Pancreas (tissue), 10 donors: ENCODE data around the gene ZFP36L2. TPM values are rescaled to one million over a fixed set of nuclear protein-coding genes. Genes with fewer than 3 reads are reported as not detected.
"Not testable (repeated sequence)": the region's sequence is repeated elsewhere in the genome, so short reads cannot be mapped to it uniquely, and the experiment has no call there.

Source experiments
- ATAC-seq, 4 donors: fragments of 200-7000 bp; cut with Tn5 transposase; one replicate each; pipeline versions ENCODE4 v1.8.0 to v1.9.1; 2020; ENCODE audit warnings: mild to moderate bottlenecking in 4 of 4, moderate library complexity in 4 of 4
- DNase-seq, 6 donors: peaks; one replicate each; pipeline ENCODE4 v3.0.0-alpha.2; 2020
- FAIRE-seq: peaks from 2 replicates; lab custom pipeline; 2012; peaks lifted over from hg19 to GRCh38; lab: Jason Lieb, UNC
- H3K27ac ChIP-seq, 4 donors: fragments of 200-600 bp; sonication (generic); 1 replicate in 3 of 4; 2 replicates in 1 of 4; pipeline versions ENCODE4 v1.5.0 to v1.8.0; 2020
- H3K27me3 ChIP-seq, 4 donors: fragments of 200-600 bp; one replicate each; pipeline ENCODE4 v1.8.0; 2021
- H3K36me3 ChIP-seq, 3 donors: fragments of 200-600 bp; sonication (generic) in 1 of 3; one replicate each; pipeline versions ENCODE4 v1.5.0 to v1.8.0; 2020 to 2021
- H3K4me1 ChIP-seq, 3 donors: fragments of 200-600 bp; one replicate each; pipeline ENCODE4 v1.8.0; 2021
- H3K4me3 ChIP-seq, 4 donors: fragments of 200-600 bp; sonication (generic) in 2 of 4; one replicate each; pipeline versions ENCODE4 v1.5.0 to v1.8.0; 2020 to 2021
- H3K9me3 ChIP-seq, 4 donors: fragments of 200-600 bp; one replicate each; pipeline ENCODE4 v1.8.0; 2021
- WGBS, 2 donors: extraction: QIAGEN DNeasy Blood & Tissue Kit; methylation state at CpG; one replicate each; pipeline ENCODE4 v1.1.7; 2013; 5-methylcytosine and 5-hydroxymethylcytosine counted together
- intact Hi-C, 3 donors: fragments of 100-400 bp; cut with DNase I; formaldehyde crosslinking; loops; one replicate each; pipeline versions ENCODE4 v1.11.1 to v1.14.2; 2022
- polyA plus RNA-seq, 2 donors: library from polyadenylated mRNA; stranded (reverse); fragments of 200-250 nt; gene quantifications; one replicate each; pipeline ENCODE4 v1.2.3, GENCODE V29; 2013
- total RNA-seq, 6 donors: library from RNA; stranded (reverse); fragmentation: NEBNext Ultra II Directional in 4 of 6; extraction: Animal tissue kit (Norgen Biotek cat#: 25700) in 4 of 6; gene quantifications; one replicate each; pipeline versions ENCODE4 v1.2.1 to v1.2.4, GENCODE V29; 2021 to 2023
- TF ChIP-seq, protein P1 (sequence below), 4 donors: fragments of 200-600 bp; sonication (generic) in 3 of 4; IDR thresholded peaks; one replicate each; pipeline versions ENCODE4 v1.5.0 to v1.8.0; 2021; ENCODE audit warnings: antibody characterized with exemption in 4 of 4
- donor health status: healthy with polysubstance abuse.
- donor health status: DM: no; HTN: no; CAD: no; lungs with moderate emphysema.
- donor health status: DM: no; HTN: no; CAD: no.
- donor health status: control.
- donor health status: control.
- donor health status: Bipolar disorder and iron deficiency.
- donor health status: DM: yes; HTN: yes; CAD: no.
- donor health status: DM: no; HTN: no; CAD: no.
- donor health status: DM: no; HTN: no; CAD: no.
- donor health status: DM: yes; HTN: yes; CAD: no.

Gene ZFP36L2
- total and polyA plus RNA-seq, 8 donors = 36.8 to 117 (median 54.6) TPM

DNA sequence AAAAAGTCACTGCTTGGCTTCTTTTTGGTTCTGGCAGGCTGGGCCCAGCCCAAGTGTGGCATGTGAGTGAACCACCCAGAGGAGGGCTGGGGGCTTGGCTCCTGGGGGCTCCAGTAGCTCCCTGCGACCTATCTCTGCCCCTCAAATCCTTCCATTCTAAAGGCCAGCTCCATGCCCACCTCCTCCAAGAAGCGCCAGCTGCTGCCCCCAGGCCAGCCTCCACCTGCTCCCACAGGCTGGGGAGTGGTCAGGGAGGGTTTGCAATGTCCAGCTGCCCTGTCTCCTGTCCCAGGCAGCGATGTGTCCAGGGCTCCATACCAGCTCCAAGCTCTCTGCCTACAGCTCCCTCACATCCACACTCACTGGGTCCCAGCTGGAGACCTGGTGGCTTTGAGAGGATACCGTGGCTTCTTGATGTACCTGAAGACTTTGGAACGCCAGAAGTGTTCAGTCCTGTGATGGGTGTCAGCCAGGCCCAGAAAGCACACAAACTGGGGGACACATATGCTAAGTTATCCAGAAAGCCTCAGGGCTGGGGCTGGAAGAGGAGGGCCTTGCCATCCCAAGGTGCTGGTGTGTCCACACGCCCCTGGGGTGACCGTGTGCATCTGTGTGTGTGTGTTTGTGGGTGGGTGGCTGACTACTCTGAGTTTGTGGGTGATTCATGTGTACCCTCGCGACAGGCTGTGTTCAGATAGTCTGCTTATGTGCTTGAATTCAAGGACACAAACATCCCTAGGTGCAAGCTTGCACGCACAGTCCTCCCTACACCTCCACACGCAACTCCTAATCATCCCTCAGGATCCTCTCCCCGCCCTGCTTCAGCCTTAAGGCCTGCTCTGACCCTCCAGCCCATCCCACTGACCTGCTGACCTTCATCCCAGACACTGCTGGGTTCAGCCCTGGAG lies 33.4 kb downstream of the ZFP36L2 start:
- H3K4me1 ChIP-seq = peaks cover 27 to 33% (median 28%) of the 10 kb centered on the region in 3 donors

DNA sequence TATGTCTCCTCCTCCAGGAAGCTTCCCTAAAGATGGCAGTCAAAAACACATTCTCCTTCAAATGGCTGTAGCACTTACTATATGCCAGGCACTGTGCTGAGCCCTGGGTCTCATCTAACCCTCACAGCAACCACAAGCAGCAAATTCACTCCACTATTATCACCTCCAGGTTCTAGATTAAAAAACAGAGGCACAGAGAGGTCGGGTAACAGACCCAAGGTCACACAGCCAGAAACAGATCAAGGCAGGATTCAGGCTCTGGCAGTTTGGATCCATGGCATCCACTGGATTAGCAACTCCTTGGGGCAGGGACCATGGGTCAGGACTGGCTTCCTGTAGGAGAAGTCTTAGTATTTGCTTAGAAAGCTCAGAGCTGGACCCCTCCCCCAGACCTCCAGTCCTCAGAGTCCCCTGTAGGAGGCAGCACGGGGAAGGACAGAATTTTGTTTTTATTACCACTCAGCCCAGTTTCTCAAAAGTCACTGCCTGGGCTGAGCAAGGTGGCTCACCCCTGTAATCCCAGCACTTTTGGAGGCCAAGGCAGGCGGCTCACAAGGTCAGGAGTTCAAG lies 34.4 kb downstream of the ZFP36L2 start:
- DNase-seq (no peak), ATAC-seq (no peak), FAIRE-seq (no peak)
- intact Hi-C loops = no loop called here
- Histone ChIP-seq H3K4me1 (peaks cover 27 to 33% (median 28%) of the 10 kb centered on the region in 3 donors), H3K9me3 (no peaks in the 10 kb centered on the region), H3K27ac (no peak overlapping the region), H3K36me3 (no peaks in the 10 kb centered on the region), H3K4me3 (no peak overlapping the region), H3K27me3 (no peaks in the 10 kb centered on the region)
- TF ChIP-seq, protein P1, sequence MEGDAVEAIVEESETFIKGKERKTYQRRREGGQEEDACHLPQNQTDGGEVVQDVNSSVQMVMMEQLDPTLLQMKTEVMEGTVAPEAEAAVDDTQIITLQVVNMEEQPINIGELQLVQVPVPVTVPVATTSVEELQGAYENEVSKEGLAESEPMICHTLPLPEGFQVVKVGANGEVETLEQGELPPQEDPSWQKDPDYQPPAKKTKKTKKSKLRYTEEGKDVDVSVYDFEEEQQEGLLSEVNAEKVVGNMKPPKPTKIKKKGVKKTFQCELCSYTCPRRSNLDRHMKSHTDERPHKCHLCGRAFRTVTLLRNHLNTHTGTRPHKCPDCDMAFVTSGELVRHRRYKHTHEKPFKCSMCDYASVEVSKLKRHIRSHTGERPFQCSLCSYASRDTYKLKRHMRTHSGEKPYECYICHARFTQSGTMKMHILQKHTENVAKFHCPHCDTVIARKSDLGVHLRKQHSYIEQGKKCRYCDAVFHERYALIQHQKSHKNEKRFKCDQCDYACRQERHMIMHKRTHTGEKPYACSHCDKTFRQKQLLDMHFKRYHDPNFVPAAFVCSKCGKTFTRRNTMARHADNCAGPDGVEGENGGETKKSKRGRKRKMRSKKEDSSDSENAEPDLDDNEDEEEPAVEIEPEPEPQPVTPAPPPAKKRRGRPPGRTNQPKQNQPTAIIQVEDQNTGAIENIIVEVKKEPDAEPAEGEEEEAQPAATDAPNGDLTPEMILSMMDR (IDR thresholded peaks at IDR 0.05) = no peak
- WGBS, 2 donors = 51 to 54% methylated on average over 3 of the region's 3 CpGs

More for the DNA sequence above, 33.4 kb downstream of the ZFP36L2 start:
- DNase-seq (no peak), ATAC-seq (no peak), FAIRE-seq (no peak)
- no peaks in the 10 kb centered on the region for H3K27me3 ChIP-seq
- no peaks in the 10 kb centered on the region for H3K9me3 ChIP-seq
- TF ChIP-seq, protein P1 (IDR thresholded peaks at IDR 0.05) = no peak
- WGBS, 2 donors = 72 to 73% methylated on average over 12 of the region's 12 CpGs
- H3K4me3 ChIP-seq = no peak overlapping the region
- no peaks in the 10 kb centered on the region for H3K36me3 ChIP-seq
- intact Hi-C loops = no loop called here
- peak overlapping the region; percentile 78 to 97 (median 90) for H3K27ac ChIP-seq

DNA sequence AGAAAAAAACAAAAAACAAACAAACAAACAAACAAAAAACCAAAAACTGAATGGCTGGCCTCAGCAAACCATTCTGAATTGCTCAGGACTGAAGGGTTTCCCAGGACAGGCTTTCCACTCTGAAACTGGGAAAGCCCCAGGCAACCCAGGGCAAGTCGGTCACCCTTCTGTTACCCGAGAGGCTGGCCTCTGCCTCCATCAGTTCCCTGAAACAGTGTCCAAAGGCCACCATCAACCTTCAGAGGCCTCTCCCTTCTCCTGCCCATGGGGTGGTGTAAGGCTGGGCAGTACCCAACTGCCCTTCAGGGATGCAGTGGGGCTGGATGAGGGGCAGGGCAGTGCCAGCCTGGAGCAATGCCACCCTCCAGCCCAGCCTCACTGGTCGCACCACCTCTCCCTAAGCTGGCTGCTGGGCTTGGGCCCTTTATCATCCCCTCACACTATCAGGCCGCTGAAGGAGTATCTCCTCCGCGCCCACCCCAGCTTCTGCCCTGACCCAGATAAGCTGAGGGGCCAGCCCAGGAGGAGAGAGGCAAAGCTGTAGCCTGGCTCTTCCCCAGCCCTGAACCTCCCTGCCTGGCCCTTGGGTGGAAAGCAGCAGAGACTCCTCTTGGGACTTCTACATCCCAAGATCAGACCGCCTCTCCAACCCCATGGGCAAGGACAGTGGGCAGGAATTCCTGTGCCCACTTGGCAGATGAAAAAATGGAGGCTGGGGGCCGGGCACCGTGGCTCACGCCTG lies 35.9 kb downstream of the ZFP36L2 start:
- ATAC-seq (no peak), DNase-seq (no peak), FAIRE-seq (no peak)
- Histone ChIP-seq H3K27ac (no peak overlapping the region), H3K4me3 (no peak overlapping the region), H3K4me1 (peaks cover 27 to 33% (median 28%) of the 10 kb centered on the region in 3 donors), H3K36me3 (no peaks in the 10 kb centered on the region), H3K9me3 (no peaks in the 10 kb centered on the region), H3K27me3 (no peaks in the 10 kb centered on the region)
- intact Hi-C loops = no loop called here
- WGBS, 2 donors = 82 to 88% methylated on average over 10 of the region's 10 CpGs
- TF ChIP-seq, protein P1 (IDR thresholded peaks at IDR 0.05) = no peak

DNA sequence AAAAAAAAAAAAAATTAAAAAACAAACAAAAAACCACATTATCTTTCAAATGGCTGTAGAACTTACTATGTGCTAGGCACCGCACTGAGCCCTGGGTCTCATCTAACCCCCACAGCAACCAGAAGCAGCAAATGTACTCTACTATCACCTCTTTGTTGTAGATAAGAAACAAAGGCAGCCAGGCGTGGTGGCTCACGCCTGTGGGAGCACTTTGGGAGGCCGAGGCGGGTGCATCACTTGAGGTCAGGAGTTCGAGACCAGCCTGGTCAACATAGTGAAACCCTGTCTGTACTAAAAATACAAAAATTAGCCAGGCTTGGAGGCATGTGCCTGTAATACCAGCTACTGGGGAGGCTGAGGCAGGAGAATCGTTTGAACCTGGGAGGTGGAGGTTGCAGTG lies 36.5 kb downstream of the ZFP36L2 start:
- DNase-seq, H3K4me3 ChIP-seq, FAIRE-seq, H3K9me3 ChIP-seq, H3K27ac ChIP-seq, intact Hi-C loops, H3K36me3 ChIP-seq, H3K27me3 ChIP-seq, ATAC-seq: not testable (repeated sequence)
- H3K4me1 ChIP-seq = peaks cover 22 to 28% (median 25%) of the 10 kb centered on the region in 3 donors
- 89 to 91% methylated on average over 7 of the region's 7 CpGs for WGBS, 2 donors
